ENCODE results near the gene ADGRV1.
"Not testable (repeated sequence)": the region's sequence is repeated elsewhere in the genome, so short reads cannot be mapped to it uniquely, and the experiment has no call there.

Gene ADGRV1

DNA sequence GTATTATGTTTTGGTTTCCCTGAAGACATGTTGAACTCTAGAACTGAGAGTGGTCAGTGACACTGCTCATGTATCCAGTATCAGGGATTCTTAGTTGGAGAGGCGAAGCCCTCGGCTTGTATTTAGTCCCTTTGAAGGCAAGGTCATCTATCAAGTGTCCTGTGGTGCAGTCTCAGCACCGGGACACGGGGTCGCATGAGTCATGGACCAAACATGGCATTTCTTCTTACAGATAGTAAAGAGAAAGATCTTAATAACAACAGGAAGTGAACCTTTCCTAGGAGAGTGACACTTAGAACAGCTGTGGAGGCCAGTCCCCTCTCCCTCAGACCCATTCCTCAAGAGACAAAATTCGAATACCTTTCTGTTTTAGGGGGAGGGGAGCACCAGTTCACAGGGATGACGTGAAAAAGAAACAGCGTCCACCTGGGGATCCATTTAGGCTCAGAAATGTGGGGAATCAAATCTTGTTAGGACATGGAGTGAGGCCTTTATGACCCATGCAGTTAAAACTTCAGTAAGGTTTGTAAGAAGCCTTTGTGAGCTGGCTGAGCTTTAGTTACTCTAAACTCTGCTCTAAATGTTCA, 86.5 kb downstream of the ADGRV1 start:
- no peak for DNase-seq (ENCODE audit: low read depth)

DNA sequence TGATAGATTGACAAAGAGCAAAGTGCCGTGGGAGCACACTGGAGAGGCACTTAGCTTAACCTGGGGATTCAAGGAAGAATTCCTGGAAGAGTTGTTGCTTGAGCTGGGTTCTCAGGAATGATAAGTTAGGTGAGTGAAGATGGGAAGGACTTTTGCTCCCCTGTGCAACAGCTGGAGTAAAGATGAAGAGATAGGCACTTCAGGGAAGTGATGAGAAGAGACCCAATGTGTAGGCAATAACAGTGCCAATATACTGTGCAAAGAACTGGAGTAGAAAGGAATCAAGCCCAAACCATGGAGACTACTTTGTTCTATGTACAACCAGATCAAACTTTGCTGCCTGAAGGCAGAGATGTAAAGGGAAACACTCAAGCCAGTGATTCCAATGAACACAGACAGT, 92.2 kb downstream of the ADGRV1 start:
- DNase-seq (ENCODE audit: low read depth): no peak

- DNase-seq (ENCODE audit: low read depth): no peak
These were observed 95.6 kb downstream of the ADGRV1 start for GRCh38 chr5:90654215-90654614.

DNA sequence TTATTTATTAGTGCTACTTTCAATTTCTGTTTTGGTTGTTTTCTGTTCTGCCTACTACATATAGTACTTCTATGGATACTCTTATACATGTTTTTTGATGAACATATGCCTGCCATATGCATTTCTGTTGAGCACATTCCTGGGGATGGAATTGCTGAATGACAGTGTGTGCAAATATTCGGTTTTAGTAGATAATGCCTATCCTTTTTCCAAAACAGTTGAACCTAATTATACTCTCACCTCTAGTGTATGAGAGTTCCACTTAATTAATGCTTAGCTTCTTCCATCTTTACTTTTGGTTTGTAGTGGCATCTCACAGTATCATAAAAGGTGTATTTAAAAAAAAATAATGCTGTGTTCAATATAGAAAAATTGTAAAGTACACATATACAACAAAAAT, 96.8 kb downstream of the ADGRV1 start:
- DNase-seq (ENCODE audit: low read depth): no peak

- no peak for DNase-seq (ENCODE audit: low read depth)
These were observed 98.4 kb downstream of the ADGRV1 start for GRCh38 chr5:90657030-90657429.

DNA sequence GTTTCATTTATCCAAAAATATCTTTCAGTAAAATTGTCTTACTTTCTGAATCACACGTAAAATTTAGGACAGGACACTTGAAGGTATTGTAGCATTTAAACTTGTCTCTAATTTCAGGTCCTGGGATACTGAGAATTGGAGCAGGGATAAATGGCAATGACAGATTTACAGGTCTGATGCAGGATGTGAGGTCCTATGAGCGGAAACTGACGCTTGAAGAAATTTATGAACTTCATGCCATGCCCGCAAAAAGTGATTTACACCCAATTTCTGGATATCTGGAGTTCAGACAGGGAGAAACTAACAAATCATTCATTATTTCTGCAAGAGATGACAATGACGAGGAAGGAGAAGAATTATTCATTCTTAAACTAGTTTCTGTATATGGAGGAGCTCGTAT, 99.2 kb downstream of the ADGRV1 start:
- no peak for DNase-seq (ENCODE audit: low read depth)

DNA sequence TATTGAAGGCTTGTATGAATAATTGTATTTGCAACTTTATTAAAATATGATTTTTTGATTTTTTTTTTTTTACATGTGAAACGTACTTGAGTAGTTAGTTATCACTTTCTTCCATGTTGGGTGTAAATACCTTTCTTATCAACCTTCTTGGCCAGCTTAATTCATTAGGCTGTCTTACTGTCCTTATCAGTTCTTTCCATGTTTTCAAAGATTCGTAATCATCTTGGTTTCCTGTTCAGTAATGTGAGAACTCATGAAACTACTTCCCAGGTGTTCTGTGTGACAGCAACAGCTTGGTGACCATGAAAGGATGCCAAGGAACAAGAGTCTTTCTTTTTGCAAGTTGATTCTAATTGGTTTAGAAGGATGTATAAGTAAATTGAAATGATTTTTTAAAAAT, 100.0 kb downstream of the ADGRV1 start:
- DNase-seq (ENCODE audit: low read depth): no peak

- not testable (repeated sequence) for DNase-seq (ENCODE audit: low read depth)
These were observed 109.5 kb downstream of the ADGRV1 start for GRCh38 chr5:90668079-90668565.

DNA sequence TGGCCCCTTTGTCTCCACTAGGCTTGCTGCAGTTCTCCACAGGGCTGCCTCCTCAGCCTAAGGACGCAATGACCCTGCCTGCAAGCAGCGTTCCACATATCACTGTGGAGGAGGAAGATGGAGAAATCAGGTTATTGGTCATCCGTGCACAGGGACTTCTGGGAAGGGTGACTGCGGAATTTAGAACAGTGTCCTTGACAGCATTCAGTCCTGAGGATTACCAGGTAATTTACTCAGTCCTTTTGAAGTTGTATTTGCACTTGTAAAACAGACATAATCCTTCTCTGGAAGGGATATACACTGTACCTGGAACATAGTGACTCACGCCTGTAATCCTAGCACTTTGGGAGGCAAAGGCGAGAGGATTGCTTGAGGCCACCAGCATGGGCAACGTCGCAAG, 116.6 kb downstream of the ADGRV1 start:
- DNase-seq (ENCODE audit: low read depth): no peak

DNA sequence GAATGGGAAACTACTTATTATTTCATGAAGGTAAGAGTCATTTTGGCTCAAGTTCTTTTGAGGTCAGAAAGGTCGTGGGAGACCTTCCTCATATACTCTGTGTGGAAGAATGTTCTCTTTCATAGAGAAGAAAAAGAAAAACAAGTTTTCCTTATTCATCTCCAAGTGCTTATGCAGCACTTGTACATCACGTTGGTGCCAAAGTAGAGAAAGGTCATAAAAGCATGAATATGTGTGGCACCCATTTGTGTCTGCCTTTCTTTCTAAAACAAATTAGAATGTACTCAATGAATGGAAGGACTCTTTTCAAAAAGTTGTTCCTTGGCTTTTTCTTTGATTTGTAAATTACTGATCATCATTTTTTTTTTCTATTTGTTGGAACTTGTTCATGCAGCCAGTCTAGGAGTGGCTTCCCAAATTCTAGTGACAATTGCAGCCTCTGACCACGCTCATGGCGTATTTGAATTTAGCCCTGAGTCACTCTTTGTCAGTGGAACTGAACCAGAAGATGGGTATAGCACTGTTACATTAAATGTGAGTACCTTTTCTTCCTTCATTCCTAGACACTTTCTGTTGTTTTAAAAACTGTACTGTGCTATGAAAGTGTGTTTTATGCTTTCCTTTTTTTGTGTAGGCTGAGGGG, 122.4 kb downstream of the ADGRV1 start:
- DNase-seq (ENCODE audit: low read depth): no peak

DNA sequence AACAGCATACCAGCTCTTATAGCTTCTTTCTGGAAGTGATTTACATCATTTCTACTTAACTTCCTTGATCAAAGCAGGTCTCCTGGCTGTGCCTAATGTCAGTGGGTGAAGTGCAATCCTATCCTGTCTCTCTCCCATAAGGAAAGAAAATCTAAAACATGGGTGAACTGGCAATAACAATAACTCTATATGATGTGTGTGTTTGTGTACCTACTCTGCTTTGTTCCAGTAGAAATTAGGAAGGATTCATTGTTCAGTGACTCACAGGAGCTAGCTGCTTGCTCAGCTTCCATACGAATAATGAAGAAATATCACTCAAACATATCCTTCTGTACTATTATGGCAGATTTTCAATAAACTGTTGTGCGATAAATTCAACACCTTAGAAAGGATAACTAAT, 123.7 kb downstream of the ADGRV1 start:
- no peak for DNase-seq (ENCODE audit: low read depth)

- DNase-seq (ENCODE audit: low read depth): no peak
These were observed 126.9 kb downstream of the ADGRV1 start for GRCh38 chr5:90685425-90686022.

GRCh38 chr5:90686363-90686762, 127.8 kb downstream of the ADGRV1 start:
- not testable (repeated sequence) for DNase-seq (ENCODE audit: low read depth)

DNA sequence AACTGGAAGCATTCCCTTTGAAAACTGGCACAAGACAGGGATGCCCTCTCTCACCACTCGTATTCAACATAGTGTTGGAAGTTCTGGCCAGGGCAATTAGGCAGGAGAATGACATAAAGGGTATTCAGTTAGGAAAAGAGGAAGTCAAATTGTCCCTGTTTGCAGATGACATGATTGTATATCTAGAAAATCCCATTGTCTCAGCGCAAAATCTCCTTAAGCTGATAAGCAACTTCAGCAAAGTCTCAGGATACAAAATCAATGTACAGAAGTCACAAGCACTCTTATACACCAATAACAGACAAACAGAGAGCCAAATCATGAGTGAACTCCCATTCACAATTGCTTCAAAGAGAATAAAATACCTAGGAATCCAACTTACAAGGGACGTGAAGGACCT, 128.9 kb downstream of the ADGRV1 start:
- not testable (repeated sequence) for DNase-seq (ENCODE audit: low read depth)

DNA sequence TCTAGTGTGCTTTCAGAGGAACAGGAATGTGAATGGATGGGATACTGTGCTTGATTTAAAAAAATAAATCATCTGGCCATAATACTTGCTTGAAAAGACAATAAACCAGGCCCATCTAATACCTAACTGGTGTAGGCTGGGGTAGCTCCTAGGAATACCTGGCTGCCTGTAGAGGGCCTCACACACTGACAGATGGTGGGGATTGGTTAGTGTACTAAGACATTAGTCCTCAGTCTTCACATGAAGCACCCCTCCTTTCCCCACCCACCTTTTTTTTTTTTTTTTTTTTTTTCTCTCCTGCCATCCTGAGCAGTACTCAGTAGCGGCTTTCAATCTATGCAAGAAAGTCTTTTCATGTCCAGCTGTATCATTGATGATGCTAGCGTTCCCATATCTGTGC, 130.5 kb downstream of the ADGRV1 start:
- DNase-seq (ENCODE audit: low read depth): no peak

DNA sequence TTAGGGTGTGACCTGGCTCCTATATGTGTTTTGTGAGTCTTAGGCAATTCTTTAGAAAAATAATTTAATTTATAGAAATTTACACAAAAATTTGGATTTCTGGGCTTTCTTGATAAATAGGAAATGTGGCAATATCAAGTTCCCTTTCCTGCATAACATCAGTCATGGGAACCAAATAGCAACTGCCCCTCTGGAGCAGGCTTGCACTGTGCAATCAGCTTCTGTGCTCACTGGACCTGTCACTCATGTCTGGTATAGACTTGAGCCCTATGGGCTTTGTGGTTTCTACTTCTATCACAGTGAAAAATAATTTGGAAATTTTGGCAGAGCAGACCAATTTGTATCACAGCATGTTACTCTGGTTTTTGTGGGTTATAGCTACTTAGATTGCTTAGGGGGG, 131.7 kb downstream of the ADGRV1 start:
- DNase-seq (ENCODE audit: low read depth): no peak

DNA sequence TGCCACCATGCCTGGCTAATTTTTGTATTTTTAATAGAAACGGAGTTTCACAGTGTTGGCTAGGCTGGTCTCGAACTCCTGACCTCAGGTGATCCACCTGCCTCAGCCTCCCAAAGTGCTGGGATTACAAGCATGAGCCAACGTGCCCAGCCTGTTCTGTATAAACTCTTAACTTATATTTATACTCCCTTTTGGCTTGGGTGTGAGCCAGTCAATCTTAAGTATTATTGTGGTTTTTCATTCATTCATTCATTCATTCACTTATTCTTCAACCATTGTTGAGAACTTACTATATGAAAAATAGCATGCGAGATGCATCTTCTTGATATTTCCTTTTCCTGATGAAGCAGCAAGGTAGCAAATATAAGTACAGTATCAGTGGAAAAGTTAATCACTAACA, 132.9 kb downstream of the ADGRV1 start:
- no peak for DNase-seq (ENCODE audit: low read depth)

GRCh38 chr5:90696153-90696552, 137.6 kb downstream of the ADGRV1 start:
- no peak for DNase-seq (ENCODE audit: low read depth)

DNA sequence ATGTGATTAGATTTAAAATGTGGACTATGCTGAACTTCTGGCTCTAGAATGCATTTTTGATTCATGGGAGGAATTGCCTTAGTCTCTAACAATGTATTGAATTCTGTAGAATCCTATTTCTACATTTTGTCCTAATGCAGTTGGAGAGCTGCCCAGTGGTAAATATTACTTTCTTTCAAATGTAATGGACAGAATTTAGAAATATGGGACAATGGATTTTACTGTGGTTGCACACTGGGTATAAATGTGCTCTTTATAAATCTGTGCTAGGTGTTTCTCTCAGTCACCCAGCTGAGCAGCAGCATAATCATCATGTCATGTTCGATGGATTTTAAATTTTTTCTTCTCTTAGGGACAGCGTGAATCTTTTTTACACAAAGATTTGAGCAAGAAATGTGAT, 141.7 kb downstream of the ADGRV1 start:
- no peak for DNase-seq (ENCODE audit: low read depth)

- no peak for DNase-seq (ENCODE audit: low read depth)
These were observed 145.3 kb downstream of the ADGRV1 start for GRCh38 chr5:90703932-90704331.

GRCh38 chr5:90707698-90708097, 149.1 kb downstream of the ADGRV1 start:
- no peak for DNase-seq (ENCODE audit: low read depth)

DNA sequence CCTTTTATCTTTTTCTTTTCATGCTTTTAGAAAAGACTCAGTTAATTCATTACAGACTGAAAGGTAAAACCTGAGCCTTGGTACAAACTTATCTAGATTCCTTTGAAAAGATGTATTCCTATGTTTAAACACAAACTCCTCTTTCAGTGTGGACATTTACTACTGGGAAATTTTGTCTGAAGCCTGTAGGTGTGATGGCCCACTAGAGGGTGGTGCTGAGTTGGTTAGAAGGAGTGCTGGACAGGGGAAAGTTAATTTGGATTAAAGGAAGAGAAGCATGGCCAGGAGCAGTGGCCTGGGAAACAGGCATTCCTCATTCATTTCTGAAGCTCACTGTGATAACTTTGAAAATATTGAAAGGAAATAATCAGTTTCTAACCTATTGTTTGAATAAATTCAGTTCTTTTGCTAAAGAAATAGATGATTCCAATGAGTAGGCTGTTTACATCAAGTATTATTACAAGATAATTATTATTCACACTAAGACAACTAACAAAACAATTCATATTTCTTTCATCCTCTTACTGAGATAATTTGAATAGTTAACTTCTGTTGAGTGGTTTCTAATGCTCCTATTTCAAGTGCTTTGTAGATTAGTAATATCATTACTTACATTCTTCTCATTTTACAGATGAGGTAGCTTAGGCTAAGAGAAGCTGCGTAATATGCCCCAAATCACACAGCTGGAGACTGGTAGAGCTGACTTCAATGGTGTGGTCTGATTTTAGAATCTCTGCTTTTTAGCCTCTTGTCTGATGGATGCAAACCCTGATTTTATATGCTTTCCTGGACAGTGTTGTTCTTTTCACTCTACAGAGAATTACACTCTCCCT, 150.9 kb downstream of the ADGRV1 start:
- DNase-seq (ENCODE audit: low read depth): no peak

DNA sequence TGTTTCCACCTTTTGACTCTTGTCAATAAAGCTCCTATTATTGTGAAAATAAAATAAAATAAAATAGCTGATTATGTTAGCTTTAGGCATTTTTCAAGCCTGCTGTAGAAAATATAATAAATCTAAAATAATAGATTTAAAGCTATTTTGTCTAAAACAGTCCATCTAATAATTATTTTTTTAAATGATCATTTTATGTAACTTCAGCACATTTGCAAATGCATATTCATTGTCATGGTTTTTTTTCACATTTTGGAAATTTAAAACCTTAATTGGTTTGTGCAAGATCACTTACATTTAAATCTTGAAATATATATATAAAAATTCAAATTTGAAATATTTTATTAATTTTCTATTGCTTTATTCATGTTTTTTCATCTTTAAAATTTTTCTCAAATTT, 159.8 kb downstream of the ADGRV1 start:
- no peak for DNase-seq (ENCODE audit: low read depth)
